GM12865 (cell line): Measurements from ENCODE around the gene DNAH7.

ENCODE experiments used
- DNase-seq: peaks from one replicate; pipeline ENCODE4 v3.0.0; 2010; ENCODE audit warnings: low read depth
- H3K4me3 ChIP-seq: 2 replicates; pipeline ENCODE4 v1.5.1; 2011; ENCODE audit warnings: mild to moderate bottlenecking, low read depth, low read length, control low read depth
- CTCF ChIP-seq: IDR thresholded peaks from 2 replicates; pipeline ENCODE4 v1.5.1; 2011; ENCODE audit warnings: low read length, control low read depth, low read depth, inconsistent platforms; ENCODE audit not compliant: insufficient read depth; ENCODE audit errors: missing control alignments

Gene DNAH7

DNA sequence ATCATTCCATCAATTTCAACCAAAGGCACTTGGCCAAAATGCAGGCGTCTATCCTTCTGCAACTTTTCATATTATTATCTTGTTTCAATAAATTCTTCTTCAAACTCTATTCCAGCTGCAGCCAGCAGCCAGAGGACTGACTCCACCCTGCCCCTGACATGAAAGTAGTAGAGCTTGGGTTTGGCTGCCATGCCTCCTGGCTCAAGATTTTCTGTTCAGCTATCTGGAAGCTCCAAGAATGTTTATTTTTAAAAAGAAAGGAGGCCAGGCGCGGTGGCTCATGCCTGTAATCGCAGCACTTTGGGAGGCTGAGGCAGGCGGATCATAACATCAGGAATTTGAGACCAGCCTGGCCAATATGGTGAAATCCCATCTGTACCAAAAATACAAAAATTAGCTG lies 4.9 kb downstream of the DNAH7 start:
- TF ChIP-seq CTCF, result no peak
- DNase-seq, result no peak
- no peak overlapping the region for H3K4me3 ChIP-seq

DNA sequence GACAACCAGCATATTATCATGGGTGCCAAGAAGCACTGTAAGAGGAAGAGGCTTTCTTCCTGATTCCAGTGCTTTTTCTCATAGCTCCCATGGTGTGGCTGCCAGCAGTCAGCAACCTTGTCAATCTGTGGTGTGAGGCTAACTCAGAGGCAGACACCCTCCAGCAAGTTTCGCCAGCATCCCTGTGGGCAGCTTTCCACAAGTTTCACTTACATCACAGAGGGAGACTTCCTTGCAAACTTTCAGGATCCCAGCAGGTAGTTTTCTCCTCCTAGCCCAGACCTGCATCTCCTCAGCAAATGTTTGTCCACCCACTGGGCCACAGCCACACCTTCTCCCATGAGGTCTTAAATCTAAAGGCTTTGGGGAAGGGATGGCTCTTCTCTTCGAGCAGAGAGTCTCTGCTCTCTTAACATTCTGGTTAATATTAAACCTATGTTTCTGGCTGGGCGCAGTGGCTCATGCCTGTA lies 9.1 kb downstream of the DNAH7 start:
- no peak overlapping the region for H3K4me3 ChIP-seq
- DNase-seq, result no peak
- TF ChIP-seq CTCF, result no peak

DNA sequence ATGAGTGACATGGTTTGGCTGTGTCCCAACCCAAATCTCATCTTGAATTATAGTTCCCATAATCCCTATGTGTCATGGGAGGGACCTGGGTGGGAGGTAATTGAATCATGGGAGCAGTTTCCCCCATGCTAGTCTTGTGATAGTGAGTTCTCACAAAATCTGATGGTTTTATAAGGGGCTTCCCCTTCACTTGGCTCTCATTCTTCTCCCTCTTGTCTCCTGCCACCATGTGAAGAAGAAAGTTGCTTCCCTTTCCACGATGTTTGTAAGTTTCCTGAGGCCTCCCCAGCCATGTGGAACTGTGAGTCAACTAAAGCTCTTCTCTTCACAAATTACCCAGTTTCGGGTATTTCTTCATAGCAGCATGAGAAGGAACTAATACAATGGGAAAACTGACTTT lies 14.0 kb downstream of the DNAH7 start:
- no peak for DNase-seq
- no peak for TF ChIP-seq CTCF
- H3K4me3 ChIP-seq, result no peak overlapping the region

GRCh38 chr2:196046123-196046917 lies 22.3 kb downstream of the DNAH7 start:
- TF ChIP-seq CTCF, result no peak
- peak; percentile 38 for DNase-seq
- no peak overlapping the region for H3K4me3 ChIP-seq

- no peak for DNase-seq
- no peak for TF ChIP-seq CTCF
- no peak overlapping the region for H3K4me3 ChIP-seq
Measured at GRCh38 chr2:196041786-196042185, 26.9 kb downstream of the DNAH7 start.

GRCh38 chr2:196040218-196040617 lies 28.4 kb downstream of the DNAH7 start:
- H3K4me3 ChIP-seq, result no peak overlapping the region
- TF ChIP-seq CTCF, result no peak
- DNase-seq, result no peak

- DNase-seq, result no peak
- no peak overlapping the region for H3K4me3 ChIP-seq
- no peak for TF ChIP-seq CTCF
Measured at GRCh38 chr2:196036442-196036841, 32.2 kb downstream of the DNAH7 start.
